Type B pancreatic cell (in vitro differentiated cells): Measurements from ENCODE around the gene TMEM9. TPM values are rescaled to one million over a fixed set of nuclear protein-coding genes. Genes with fewer than 3 reads are reported as not detected.

Source experiments
- DNase-seq: peaks from one replicate; pipeline ENCODE4 v3.0.0; 2021; ENCODE audit warnings: mixed read lengths; ENCODE audit not compliant: unreplicated experiment; ENCODE audit errors: extremely low spot score
- H3K27ac Mint-ChIP-seq: 2 replicates; pipeline ENCODE4 v1.8.0; 2021; ENCODE audit warnings: mild to moderate bottlenecking, mixed read lengths
- H3K27me3 Mint-ChIP-seq: 2 replicates; pipeline ENCODE4 v1.8.0; 2021; ENCODE audit warnings: mixed read lengths
- H3K36me3 Mint-ChIP-seq: 2 replicates; pipeline ENCODE4 v1.8.0; 2021; ENCODE audit warnings: mixed read lengths
- H3K4me1 Mint-ChIP-seq: one replicate; pipeline ENCODE4 v1.8.0; 2021; ENCODE audit warnings: mixed read lengths; ENCODE audit not compliant: unreplicated experiment
- H3K4me3 Mint-ChIP-seq: 2 replicates; pipeline ENCODE4 v1.8.0; 2021; ENCODE audit warnings: mild to moderate bottlenecking, mixed read lengths
- H3K9me3 Mint-ChIP-seq: 2 replicates; pipeline ENCODE4 v1.8.0; 2021; ENCODE audit warnings: mixed read lengths
- total RNA-seq: library from RNA; stranded (reverse); gene quantifications from 2 replicates; pipeline ENCODE4 v1.2.1, GENCODE V29; 2021; ENCODE audit warnings: low replicate concordance
- TF ChIP-seq, protein P1 (sequence below): fragments of 200-600 bp; sonication (generic); conservative IDR thresholded peaks from 2 replicates; pipeline ENCODE4 v1.5.0; 2021; ENCODE audit warnings: antibody characterized with exemption, mild to moderate bottlenecking

The TMEM9 gene
- total RNA-seq, 1 donor from 2014 or later: 117 TPM

DNA sequence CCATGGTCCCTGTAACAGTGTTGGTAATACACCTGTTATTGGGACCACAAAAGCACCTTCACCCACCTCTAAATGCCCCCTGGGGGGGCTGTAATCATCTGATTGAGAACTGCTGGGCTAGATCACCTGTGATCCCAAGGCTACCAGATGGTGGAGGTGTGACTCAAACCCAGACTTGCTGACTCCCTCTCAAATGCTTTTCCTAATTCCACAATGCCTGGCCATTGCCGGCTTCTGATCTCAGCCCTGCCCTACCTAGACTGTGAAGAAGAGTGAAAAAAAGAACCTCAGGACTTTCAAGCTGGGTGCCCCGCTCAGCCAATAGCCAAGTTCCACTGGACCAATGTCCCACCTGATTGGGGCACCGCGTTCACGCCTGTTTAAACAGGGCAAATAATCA is 9.6 kb downstream of the TMEM9 start:
- no peak for DNase-seq
- Mint-ChIP-seq H3K9me3 (no peaks in the 10 kb centered on the region), H3K4me1 (peaks cover 3% of the 10 kb centered on the region), H3K36me3 (peaks cover 42% of the 10 kb centered on the region), H3K27me3 (no peaks in the 10 kb centered on the region), H3K27ac (no peak overlapping the region), H3K4me3 (no peak overlapping the region)
- TF ChIP-seq, protein P1, sequence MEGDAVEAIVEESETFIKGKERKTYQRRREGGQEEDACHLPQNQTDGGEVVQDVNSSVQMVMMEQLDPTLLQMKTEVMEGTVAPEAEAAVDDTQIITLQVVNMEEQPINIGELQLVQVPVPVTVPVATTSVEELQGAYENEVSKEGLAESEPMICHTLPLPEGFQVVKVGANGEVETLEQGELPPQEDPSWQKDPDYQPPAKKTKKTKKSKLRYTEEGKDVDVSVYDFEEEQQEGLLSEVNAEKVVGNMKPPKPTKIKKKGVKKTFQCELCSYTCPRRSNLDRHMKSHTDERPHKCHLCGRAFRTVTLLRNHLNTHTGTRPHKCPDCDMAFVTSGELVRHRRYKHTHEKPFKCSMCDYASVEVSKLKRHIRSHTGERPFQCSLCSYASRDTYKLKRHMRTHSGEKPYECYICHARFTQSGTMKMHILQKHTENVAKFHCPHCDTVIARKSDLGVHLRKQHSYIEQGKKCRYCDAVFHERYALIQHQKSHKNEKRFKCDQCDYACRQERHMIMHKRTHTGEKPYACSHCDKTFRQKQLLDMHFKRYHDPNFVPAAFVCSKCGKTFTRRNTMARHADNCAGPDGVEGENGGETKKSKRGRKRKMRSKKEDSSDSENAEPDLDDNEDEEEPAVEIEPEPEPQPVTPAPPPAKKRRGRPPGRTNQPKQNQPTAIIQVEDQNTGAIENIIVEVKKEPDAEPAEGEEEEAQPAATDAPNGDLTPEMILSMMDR: no peak

DNA sequence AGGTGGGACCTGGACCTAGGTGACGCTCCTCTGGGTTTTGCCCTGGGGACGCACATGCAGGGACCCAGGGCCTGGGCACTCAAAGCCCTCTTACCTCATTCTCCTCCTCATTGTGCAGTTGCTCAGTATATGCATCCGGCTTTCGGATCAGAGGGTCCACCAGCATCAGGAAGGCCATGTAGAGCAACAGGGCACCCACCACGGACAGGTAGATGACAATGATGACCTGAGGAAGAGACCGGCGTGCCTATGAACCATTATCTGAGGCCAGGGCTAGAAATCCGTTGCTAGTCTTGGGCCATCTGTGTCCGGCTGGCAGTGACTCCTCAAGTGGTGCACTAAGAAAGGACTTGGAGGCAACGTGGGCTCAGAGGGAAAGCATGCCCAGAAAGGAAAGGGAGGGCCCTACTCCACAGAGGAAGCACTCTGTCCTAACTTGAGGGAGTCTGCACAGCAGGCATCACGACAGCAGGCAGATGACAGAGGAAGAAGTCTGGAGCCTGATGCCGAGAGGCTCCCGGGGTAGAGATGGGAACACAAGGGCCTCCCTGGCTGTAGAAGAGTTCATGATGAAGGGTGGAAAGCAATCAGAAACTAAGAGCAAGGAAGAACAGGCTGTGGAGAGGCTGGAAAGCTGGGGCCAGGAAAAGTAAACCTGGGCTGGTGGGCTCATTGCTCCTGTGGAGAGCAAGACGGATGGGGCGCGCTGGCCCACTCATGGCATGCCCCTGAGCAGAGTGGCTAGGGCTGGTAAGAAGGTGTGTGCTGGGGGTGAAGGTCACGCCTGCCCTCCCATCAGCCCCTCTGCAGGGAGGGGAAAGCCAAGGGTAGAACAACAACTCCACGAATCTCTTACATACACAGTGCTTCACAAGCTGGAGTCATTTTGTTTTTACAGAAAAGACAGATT is 10.3 kb downstream of the TMEM9 start:
- Mint-ChIP-seq H3K27ac (no peak overlapping the region), H3K27me3 (no peaks in the 10 kb centered on the region), H3K36me3 (peaks cover 39% of the 10 kb centered on the region)

DNA sequence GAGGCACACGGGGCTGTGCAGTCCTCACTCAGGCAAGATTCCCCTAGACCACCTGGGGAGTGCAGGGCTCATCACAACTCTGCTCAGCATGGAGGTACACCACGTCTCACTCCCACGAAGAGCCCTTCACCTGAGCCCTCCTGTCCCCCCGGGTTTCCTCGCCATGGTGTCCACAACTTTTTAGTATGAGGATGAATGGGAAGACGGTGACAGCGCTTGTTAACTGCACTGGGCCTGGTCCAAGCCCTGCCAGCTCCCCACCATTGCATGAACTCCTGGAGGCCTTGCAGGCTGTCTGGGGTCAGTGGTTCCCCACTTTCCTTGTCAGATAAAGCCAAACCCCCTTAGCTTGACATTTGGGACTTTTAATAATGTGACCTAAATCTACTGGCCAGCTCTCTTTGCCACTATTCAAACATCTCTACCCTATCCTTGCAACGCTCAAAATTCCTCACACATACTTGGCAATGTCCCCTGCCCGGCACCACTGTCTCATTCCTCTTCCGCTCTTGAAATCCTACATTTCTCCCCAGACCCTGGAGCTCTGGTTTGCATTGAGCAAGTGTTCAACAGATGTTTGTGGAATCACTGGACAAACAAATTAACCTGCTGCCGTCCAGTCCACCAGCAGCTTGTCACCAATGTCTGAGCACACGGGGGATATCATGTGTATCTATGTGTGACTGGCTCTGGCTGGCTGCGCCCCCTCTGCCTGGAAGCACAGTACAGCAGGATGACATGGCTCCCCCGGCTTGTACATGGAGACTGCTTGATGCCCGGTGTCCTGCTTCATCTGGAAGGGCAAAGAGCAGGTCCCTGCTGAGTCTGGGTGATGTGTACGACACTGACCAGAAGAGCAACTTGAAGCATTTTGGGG is 11.2 kb downstream of the TMEM9 start:
- Mint-ChIP-seq H3K27ac (no peak overlapping the region), H3K27me3 (no peaks in the 10 kb centered on the region), H3K36me3 (peaks cover 39% of the 10 kb centered on the region), H3K9me3 (no peaks in the 10 kb centered on the region), H3K4me3 (no peak overlapping the region), H3K4me1 (peaks cover 5% of the 10 kb centered on the region)
- no peak for DNase-seq
- TF ChIP-seq, protein P1: no peak

More for the DNA sequence above, 10.3 kb downstream of the TMEM9 start:
- DNase-seq: no peak
- Mint-ChIP-seq H3K4me3 (no peak overlapping the region), H3K4me1 (peaks cover 5% of the 10 kb centered on the region), H3K9me3 (no peaks in the 10 kb centered on the region)
- TF ChIP-seq, protein P1: no peak

DNA sequence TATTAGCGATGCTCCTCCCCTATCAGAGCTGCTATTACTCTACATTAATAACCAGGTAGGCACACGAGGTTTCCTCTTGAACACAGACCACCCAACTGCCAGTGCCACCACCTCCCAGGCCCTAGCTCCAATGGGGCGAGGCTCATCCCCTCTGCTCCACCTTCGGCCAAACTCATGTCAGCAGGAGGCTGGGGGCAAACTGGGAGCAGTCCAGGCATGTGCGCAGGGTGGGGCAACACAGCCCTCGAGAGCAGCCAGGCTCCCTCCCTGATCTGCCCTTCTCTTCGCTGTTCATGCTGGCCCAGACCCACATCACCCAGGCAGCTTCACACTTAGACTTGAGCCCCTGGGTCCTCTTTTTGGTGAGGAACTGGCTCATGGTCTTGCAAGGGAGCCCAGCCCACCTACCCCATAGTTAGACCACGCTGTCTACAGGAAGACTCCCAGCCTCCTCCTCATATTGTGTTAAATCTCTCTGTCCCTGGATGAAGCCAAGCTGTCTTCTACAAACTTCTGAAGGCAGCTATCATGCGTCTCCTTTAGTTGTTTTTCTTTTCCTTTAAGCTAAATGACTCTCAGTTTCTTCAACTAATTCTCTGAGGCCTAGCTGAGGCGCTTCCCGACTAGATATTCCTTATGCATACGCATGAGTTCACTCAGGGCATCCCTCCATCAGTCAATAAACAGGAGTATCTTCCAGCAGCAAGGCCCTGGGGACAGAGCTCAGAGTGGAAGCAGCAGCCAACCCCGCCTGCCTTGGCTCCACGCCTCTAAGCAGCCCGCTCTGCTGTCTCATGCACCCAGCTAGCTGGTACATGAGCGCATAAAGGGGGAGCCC is 12.0 kb downstream of the TMEM9 start:
- H3K27me3 Mint-ChIP-seq: no peaks in the 10 kb centered on the region
- H3K4me1 Mint-ChIP-seq: peaks cover 5% of the 10 kb centered on the region
- H3K27ac Mint-ChIP-seq: no peak overlapping the region
- DNase-seq: no peak
- H3K9me3 Mint-ChIP-seq: no peaks in the 10 kb centered on the region
- TF ChIP-seq, protein P1: no peak
- H3K36me3 Mint-ChIP-seq: peaks cover 31% of the 10 kb centered on the region
- no peak overlapping the region for H3K4me3 Mint-ChIP-seq

DNA sequence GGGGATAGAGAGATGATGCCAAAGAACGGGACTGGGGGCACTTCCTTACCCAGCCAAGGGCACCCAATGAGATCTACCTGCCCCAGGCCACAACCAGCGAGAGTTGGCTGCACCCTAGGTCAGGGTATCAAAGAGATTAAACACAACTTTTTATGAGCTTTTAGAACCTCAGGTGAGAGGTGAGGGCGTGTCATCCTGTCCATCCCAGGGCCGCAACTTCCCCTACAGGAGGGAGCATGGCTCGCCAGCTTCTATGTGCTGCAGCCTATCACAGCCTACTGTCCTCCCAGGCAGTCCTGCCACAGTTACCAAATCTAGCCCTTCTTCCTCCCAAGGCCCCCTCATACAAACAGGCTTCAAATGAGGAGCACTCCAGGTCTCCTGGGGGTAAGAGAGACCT is 12.9 kb downstream of the TMEM9 start:
- Mint-ChIP-seq H3K4me1 (peaks cover 5% of the 10 kb centered on the region), H3K27ac (no peak overlapping the region), H3K4me3 (no peak overlapping the region), H3K9me3 (no peaks in the 10 kb centered on the region), H3K27me3 (no peaks in the 10 kb centered on the region), H3K36me3 (peaks cover 27% of the 10 kb centered on the region)
- TF ChIP-seq, protein P1: no peak
- no peak for DNase-seq
